ENCODE results near the gene HSPA4L. TPM values are rescaled to one million over a fixed set of nuclear protein-coding genes. Genes with fewer than 3 reads are reported as not detected.

HSPA4L gene
- total RNA-seq, 4 donors from 2014 or later = 8.2 to 12.5 (median 8.7) TPM

DNA sequence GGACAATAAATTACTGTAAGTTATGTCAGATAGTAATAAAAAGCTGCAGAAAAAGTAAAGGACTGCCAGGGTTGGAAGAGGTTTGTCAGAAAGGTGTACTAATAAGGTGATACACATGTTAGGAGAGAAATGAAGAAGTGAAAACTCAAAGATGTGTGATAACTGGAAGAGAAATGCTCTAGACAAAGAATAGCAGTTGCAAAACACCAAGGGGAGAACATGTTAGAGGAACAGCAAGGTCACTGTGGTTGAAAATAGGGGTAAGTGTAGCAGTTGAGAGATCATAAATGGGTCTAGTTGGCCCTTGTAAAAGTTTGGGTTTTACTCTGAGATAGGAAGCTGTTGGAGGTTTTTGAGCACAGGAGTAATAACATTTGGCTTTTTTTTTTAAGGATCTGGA is 46.9 kb downstream of the HSPA4L start:
- ATAC-seq = no peak
- Histone ChIP-seq H3K27ac (no peak overlapping the region), H3K9me3 (no peaks in the 10 kb centered on the region), H3K4me1 (no peaks in the 10 kb centered on the region), H3K27me3 (no peaks in the 10 kb centered on the region), H3K36me3 (peaks cover 0 to 28% of the 10 kb centered on the region in 2 donors), H3K4me3 (no peak overlapping the region)
- no peak for TF ChIP-seq POLR2A (IDR thresholded peaks at IDR 0.05)
- TF ChIP-seq EP300 (IDR thresholded peaks at IDR 0.05) = no peak
- TF ChIP-seq, protein P1, sequence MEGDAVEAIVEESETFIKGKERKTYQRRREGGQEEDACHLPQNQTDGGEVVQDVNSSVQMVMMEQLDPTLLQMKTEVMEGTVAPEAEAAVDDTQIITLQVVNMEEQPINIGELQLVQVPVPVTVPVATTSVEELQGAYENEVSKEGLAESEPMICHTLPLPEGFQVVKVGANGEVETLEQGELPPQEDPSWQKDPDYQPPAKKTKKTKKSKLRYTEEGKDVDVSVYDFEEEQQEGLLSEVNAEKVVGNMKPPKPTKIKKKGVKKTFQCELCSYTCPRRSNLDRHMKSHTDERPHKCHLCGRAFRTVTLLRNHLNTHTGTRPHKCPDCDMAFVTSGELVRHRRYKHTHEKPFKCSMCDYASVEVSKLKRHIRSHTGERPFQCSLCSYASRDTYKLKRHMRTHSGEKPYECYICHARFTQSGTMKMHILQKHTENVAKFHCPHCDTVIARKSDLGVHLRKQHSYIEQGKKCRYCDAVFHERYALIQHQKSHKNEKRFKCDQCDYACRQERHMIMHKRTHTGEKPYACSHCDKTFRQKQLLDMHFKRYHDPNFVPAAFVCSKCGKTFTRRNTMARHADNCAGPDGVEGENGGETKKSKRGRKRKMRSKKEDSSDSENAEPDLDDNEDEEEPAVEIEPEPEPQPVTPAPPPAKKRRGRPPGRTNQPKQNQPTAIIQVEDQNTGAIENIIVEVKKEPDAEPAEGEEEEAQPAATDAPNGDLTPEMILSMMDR (IDR thresholded peaks at IDR 0.05) = no peak
- TF ChIP-seq POLR2AphosphoS5 (IDR thresholded peaks at IDR 0.05) = no peak

DNA sequence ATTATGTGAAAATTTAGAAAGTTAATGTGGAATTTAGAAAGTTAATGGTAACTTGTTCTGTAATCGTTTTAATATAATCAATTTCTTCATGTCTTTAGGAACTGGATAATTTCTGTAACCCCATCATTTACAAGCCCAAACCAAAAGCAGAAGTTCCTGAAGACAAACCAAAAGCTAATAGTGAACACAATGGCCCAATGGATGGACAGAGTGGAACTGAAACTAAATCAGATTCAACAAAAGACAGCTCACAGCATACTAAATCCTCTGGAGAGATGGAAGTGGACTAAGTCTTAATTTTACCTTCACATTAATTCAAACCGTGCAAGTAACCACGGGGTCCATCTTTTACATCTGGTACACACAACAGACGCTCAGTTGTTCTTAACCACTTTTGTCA is 50.5 kb downstream of the HSPA4L start:
- Histone ChIP-seq H3K27me3 (no peaks in the 10 kb centered on the region), H3K27ac (no peak overlapping the region), H3K36me3 (peaks cover 0 to 16% of the 10 kb centered on the region in 2 donors), H3K9me3 (no peaks in the 10 kb centered on the region), H3K4me3 (no peak overlapping the region), H3K4me1 (no peaks in the 10 kb centered on the region)
- TF ChIP-seq POLR2AphosphoS5 (IDR thresholded peaks at IDR 0.05) (no peak), POLR2A (IDR thresholded peaks at IDR 0.05) (no peak), EP300 (IDR thresholded peaks at IDR 0.05) (no peak)
- TF ChIP-seq, protein P1 (IDR thresholded peaks at IDR 0.05) = no peak
- ATAC-seq = no peak
- WGBS, 2 donors (ENCODE audit: low coverage in 1 of 2) = 88 to 89% methylated on average over 4 of the region's 4 CpGs

DNA sequence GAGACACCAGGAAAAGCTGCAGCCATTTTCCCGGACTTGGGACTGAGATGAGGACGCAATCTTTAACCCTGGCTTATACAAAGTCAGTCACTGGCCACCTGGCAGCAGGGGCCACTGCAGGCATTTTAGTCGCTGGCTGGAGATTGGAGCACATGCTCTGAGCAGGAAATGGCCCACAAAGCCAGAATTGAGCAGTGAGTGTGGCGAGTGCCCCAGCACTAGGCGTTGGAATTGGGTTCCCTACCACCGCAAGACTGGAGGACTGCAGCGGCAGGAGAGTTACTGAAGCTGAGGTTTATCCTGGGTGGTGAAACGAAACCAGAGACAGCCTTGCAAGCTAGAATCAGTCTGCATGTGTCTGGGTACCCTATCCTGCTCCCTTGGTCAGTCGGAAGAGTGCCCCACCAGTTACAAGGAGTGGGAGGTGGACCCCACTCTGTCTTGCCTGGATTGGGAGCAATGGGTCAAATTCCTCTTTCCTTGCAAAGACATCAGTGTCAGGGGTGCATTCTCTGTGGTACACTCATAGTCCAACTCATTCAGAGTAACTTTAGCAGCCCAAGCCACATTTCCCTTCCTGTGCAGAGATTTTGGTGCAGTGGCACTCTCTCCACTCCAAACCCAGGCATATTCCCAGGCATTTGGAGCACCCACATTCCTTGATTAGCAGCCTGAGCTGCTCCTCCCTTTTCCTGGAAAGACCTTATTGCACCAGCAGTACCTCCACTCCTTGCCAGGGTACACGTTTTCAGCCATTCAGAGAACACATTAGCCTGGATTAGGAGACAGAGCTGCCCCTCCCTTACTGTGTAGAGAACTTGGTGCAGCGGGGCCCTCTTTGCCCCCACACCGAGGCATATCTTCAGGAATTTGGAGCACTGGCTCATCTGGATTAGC is 61.8 kb downstream of the HSPA4L start:
- Histone ChIP-seq H3K36me3 (peaks cover 0 to 6% of the 10 kb centered on the region in 2 donors), H3K27me3 (no peaks in the 10 kb centered on the region), H3K9me3 (peaks cover 0 to 22% (median 0%) of the 10 kb centered on the region in 3 donors), H3K4me1 (no peaks in the 10 kb centered on the region), H3K27ac (no peak overlapping the region), H3K4me3 (no peak overlapping the region)
- WGBS, 2 donors (ENCODE audit: low coverage in 1 of 2) = 92 to 93% methylated on average over 9 of the region's 12 CpGs
- ATAC-seq = no peak
- TF ChIP-seq, protein P1 (IDR thresholded peaks at IDR 0.05) = no peak
- TF ChIP-seq EP300 (IDR thresholded peaks at IDR 0.05) (no peak), POLR2A (IDR thresholded peaks at IDR 0.05) (no peak), POLR2AphosphoS5 (IDR thresholded peaks at IDR 0.05) (no peak)

DNA sequence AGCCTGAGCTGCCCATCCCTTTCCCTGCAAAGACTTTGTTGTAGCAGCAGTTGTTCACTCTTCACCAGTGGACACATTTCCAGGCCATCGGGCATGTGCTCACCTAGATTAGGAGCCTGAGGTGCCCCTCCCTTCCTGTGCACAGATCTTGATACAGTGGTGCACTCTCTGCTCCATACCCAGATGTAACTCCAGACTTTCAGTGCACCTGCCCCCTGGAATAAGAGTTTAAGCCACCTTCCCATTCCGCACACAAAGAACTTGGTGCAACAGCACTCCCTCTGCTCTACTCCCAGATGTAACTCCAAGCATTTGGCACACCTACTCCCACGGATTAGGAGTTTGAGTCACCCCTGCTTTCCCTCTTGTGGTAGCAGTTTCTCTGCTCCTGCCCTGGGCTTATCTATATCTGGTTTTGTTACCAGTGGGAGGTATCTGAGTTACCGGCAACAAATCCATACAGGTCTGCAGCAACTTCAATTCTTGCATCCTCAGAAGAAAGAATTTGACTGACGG is 62.5 kb downstream of the HSPA4L start:
- Histone ChIP-seq H3K4me1 (no peaks in the 10 kb centered on the region), H3K27ac (no peak overlapping the region), H3K4me3 (no peak overlapping the region), H3K36me3 (peaks cover 0 to 6% of the 10 kb centered on the region in 2 donors), H3K27me3 (no peaks in the 10 kb centered on the region), H3K9me3 (peaks cover 0 to 29% (median 0%) of the 10 kb centered on the region in 3 donors)
- 91 to 100% methylated on average over 1 to 4 of the region's 5 CpGs for WGBS, 2 donors (ENCODE audit: low coverage in 1 of 2)
- ATAC-seq = no peak
- TF ChIP-seq EP300 (IDR thresholded peaks at IDR 0.05) (no peak), POLR2A (IDR thresholded peaks at IDR 0.05) (no peak), POLR2AphosphoS5 (IDR thresholded peaks at IDR 0.05) (no peak)
- TF ChIP-seq, protein P1 (IDR thresholded peaks at IDR 0.05) = no peak

DNA sequence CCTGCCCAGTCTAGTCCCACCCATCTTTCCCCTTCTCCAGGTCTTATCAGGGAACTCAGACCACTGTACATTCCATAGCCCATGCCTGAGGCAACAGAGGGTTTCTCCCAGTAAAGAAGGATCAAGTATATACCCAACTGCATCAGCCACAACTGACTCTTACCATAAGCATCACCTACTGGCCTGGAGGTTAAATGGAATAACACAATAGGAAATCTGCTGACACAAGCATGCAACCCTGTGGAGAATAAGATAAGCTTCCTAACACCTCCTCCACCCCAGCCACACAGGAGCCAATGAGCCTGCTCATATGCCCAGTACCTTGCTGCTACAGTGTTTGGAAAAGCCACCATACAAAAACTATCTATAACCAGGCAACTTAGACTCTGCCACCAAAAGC is 63.9 kb downstream of the HSPA4L start:
- Histone ChIP-seq H3K4me1 (no peaks in the 10 kb centered on the region), H3K9me3 (peaks cover 0 to 42% (median 0%) of the 10 kb centered on the region in 3 donors), H3K36me3 (peaks cover 0 to 6% of the 10 kb centered on the region in 2 donors), H3K27ac (no peak overlapping the region), H3K4me3 (no peak overlapping the region), H3K27me3 (no peaks in the 10 kb centered on the region)
- TF ChIP-seq, protein P1 (IDR thresholded peaks at IDR 0.05) = no peak
- TF ChIP-seq POLR2AphosphoS5 (IDR thresholded peaks at IDR 0.05) = no peak
- no peak for TF ChIP-seq EP300 (IDR thresholded peaks at IDR 0.05)
- no peak for TF ChIP-seq POLR2A (IDR thresholded peaks at IDR 0.05)
- ATAC-seq = no peak
